HEK293 (cell line): ENCODE results near the gene PAX1.

Source experiments
- CTCF ChIA-PET: fragments of 350-600 bp; formaldehyde crosslinking; extraction: SDS; loops from one replicate; lab custom pipeline; 2021; ENCODE audit warnings: antibody characterized with exemption; lab: Yijun Ruan, JAX
- POLR2A ChIA-PET: fragments of 300-600 bp; formaldehyde crosslinking; extraction: SDS; loops from one replicate; lab custom pipeline; 2020; ENCODE audit warnings: antibody characterized with exemption, inconsistent platforms; lab: Yijun Ruan, JAX
- H3K27ac ChIP-seq: fragments of 200-500 bp; sonication (Bioruptor generic); 2 replicates; pipeline ENCODE4 v1.5.1; 2014; ENCODE audit warnings: low read depth, low read length, control low read depth, inconsistent platforms; ENCODE audit errors: extremely low read depth
- H3K36me3 ChIP-seq, 2 experiments: fragments of 200-500 bp in 1 of 2; sonication (Bioruptor generic) in 1 of 2; 1 replicate in 1 of 2; 2 replicates in 1 of 2; pipeline ENCODE4 v1.5.1; 2014 to 2017; ENCODE audit warnings: inconsistent platforms in 2 of 2, low read length in 2 of 2; ENCODE audit not compliant: control insufficient read depth in 2 of 2, insufficient read depth in 1 of 2
- H3K4me1 ChIP-seq: fragments of 200-500 bp; sonication (Bioruptor generic); 2 replicates; pipeline ENCODE4 v1.5.1; 2014; ENCODE audit warnings: mild to moderate bottlenecking, low read length, inconsistent platforms; ENCODE audit not compliant: control insufficient read depth, insufficient read depth
- H3K4me3 ChIP-seq: 2 replicates; pipeline ENCODE4 v1.5.1; 2011; ENCODE audit warnings: low read depth, mild to moderate bottlenecking, control low read depth, low read length, moderate library complexity
- H3K9me3 ChIP-seq: fragments of 200-500 bp; sonication (Bioruptor generic); 2 replicates; pipeline ENCODE4 v1.5.1; 2014; ENCODE audit warnings: low read depth, low read length, inconsistent platforms; ENCODE audit not compliant: control insufficient read depth, insufficient read depth
- BCL11B ChIP-seq: fragments of 450-650 bp; formaldehyde crosslinking; IDR thresholded peaks from 2 replicates; pipeline ENCODE4 v1.5.1; 2016; ENCODE audit warnings: low read depth, missing biosample characterization, missing genetic modification characterization
- CTCF ChIP-seq: fragments of 450-650 bp; formaldehyde crosslinking; IDR thresholded peaks from 2 replicates; pipeline ENCODE4 v1.5.1; 2016; ENCODE audit warnings: missing biosample characterization, missing genetic modification characterization
- FEZF1 ChIP-seq: fragments of 450-650 bp; formaldehyde crosslinking; IDR thresholded peaks from 2 replicates; pipeline ENCODE4 v1.5.1; 2016; ENCODE audit warnings: missing biosample characterization, missing genetic modification characterization
- GLIS1 ChIP-seq: fragments of 450-650 bp; formaldehyde crosslinking; IDR thresholded peaks from 2 replicates; pipeline ENCODE4 v1.5.1; 2016; ENCODE audit warnings: missing biosample characterization, missing genetic modification characterization
- INSM2 ChIP-seq: fragments of 450-650 bp; formaldehyde crosslinking; IDR thresholded peaks from 2 replicates; pipeline ENCODE4 v1.5.1; 2016; ENCODE audit warnings: missing biosample characterization, missing genetic modification characterization
- KLF1 ChIP-seq: fragments of 450-650 bp; formaldehyde crosslinking; IDR thresholded peaks from 2 replicates; pipeline ENCODE4 v1.5.1; 2016; ENCODE audit warnings: missing biosample characterization, missing genetic modification characterization
- MEIS1 ChIP-seq: sonication (generic); formaldehyde crosslinking; IDR thresholded peaks from 2 replicates; pipeline ENCODE4 v1.8.1; 2022; ENCODE audit warnings: missing genetic modification reagents, mild to moderate bottlenecking, borderline replicate concordance
- ZEB2 ChIP-seq: fragments of 450-650 bp; formaldehyde crosslinking; IDR thresholded peaks from 2 replicates; pipeline ENCODE4 v1.5.1; 2016; ENCODE audit warnings: missing biosample characterization, missing genetic modification characterization
- ZNF155 ChIP-seq: fragments of 450-650 bp; formaldehyde crosslinking; IDR thresholded peaks from 2 replicates; pipeline ENCODE4 v1.5.1; 2016; ENCODE audit warnings: missing biosample characterization, missing genetic modification characterization
- ZNF16 ChIP-seq: fragments of 450-650 bp; formaldehyde crosslinking; IDR thresholded peaks from 2 replicates; pipeline ENCODE4 v1.5.1; 2016; ENCODE audit warnings: low read depth, missing biosample characterization, missing genetic modification characterization
- ZNF18 ChIP-seq: fragments of 450-650 bp; formaldehyde crosslinking; IDR thresholded peaks from 2 replicates; pipeline ENCODE4 v1.5.1; 2016; ENCODE audit warnings: missing biosample characterization, missing genetic modification characterization
- ZNF366 ChIP-seq: fragments of 450-650 bp; formaldehyde crosslinking; conservative IDR thresholded peaks from 2 replicates; pipeline ENCODE4 v1.5.1; 2016; ENCODE audit warnings: missing biosample characterization, missing genetic modification characterization
- ZNF488 ChIP-seq: fragments of 450-650 bp; formaldehyde crosslinking; IDR thresholded peaks from 2 replicates; pipeline ENCODE4 v1.5.1; 2016; ENCODE audit warnings: missing biosample characterization, missing genetic modification characterization
- ZNF654 ChIP-seq: fragments of 450-650 bp; formaldehyde crosslinking; IDR thresholded peaks from 2 replicates; pipeline ENCODE4 v1.5.1; 2016; ENCODE audit warnings: low read depth, missing biosample characterization, missing genetic modification characterization
- ZNF777 ChIP-seq: fragments of 450-650 bp; formaldehyde crosslinking; IDR thresholded peaks from 2 replicates; pipeline ENCODE4 v1.5.1; 2017; ENCODE audit warnings: missing biosample characterization, missing genetic modification characterization, borderline replicate concordance
- ZNF792 ChIP-seq: fragments of 450-650 bp; formaldehyde crosslinking; IDR thresholded peaks from 2 replicates; pipeline ENCODE4 v1.5.1; 2016; ENCODE audit warnings: missing biosample characterization, missing genetic modification characterization
- ZSCAN30 ChIP-seq: fragments of 450-650 bp; IDR thresholded peaks from 2 replicates; pipeline ENCODE4 v1.5.1; 2018; ENCODE audit warnings: missing biosample characterization, mild to moderate bottlenecking, missing genetic modification characterization, moderate library complexity
- ZXDB ChIP-seq: fragments of 450-650 bp; formaldehyde crosslinking; IDR thresholded peaks from 2 replicates; pipeline ENCODE4 v1.5.1; 2016; ENCODE audit warnings: missing biosample characterization, missing genetic modification characterization

Gene PAX1

GRCh38 chr20:21682521-21682954 lies 22.9 kb upstream of the PAX1 start (continued):
- TF ChIP-seq INSM2 (tag by site-specific recombination) (peak; percentile 86), MEIS1 (CRISPR knock-in tag) (peak; percentile 66; the same call in 1 of the 2 replicates), ZNF792 (no peak), ZEB2 (peak; percentile 53; the same call in 1 of the 2 replicates), GLIS1 (tag by site-specific recombination) (peak; percentile 20; the same call in 1 of the 2 replicates), ZNF488 (peak; percentile 47; the same call in 1 of the 2 replicates), KLF1 (0 out of 2 replicates have a peak, but pooled peaks have one; percentile 11), FEZF1 (tag by site-specific recombination) (peak; percentile 82), ZNF366 (tag by site-specific recombination) (peak; percentile 49; the same call in 1 of the 2 replicates)

GRCh38 chr20:21684671-21685070 lies 20.8 kb upstream of the PAX1 start:
- no peak for TF ChIP-seq ZNF777 (tag by site-specific recombination)
- ChIA-PET POLR2A (no interaction called here), CTCF (interaction anchor here (1.2 to 5.1 kb wide), 3 partner anchors 8 to 18 kb away, joined by 3 to 28 read pairs (median 5); no protein-coding TSS in a partner anchor)
- H3K4me1 ChIP-seq, result peaks cover 4% of the 10 kb centered on the region; the same call in 1 of the 2 replicates
- no peaks in the 10 kb centered on the region for H3K9me3 ChIP-seq
- H3K4me3 ChIP-seq, result no peak overlapping the region
- no peak overlapping the region for H3K27ac ChIP-seq
- H3K36me3 ChIP-seq, result no peaks in the 10 kb centered on the region

- TF ChIP-seq ZSCAN30 (tag by site-specific recombination) (no peak), ZNF16 (no peak), ZNF18 (tag by site-specific recombination) (no peak), ZNF777 (tag by site-specific recombination) (no peak), GLIS1 (tag by site-specific recombination) (no peak), ZXDB (tag by site-specific recombination) (no peak), ZNF155 (tag by site-specific recombination) (no peak)
- TF ChIP-seq, all 188 proteins: peak for 0
- ChIA-PET CTCF (interaction anchor here (0.6 to 5.1 kb wide), 6 partner anchors 14 to 385 kb away, joined by 3 to 28 read pairs (median 4); partner anchors contain the start of gene PAX1), POLR2A (no interaction called here)
- H3K4me3 ChIP-seq, result no peak overlapping the region
- H3K4me1 ChIP-seq, result peaks cover 4% of the 10 kb centered on the region; the same call in 1 of the 2 replicates
- no peak overlapping the region for H3K27ac ChIP-seq
- H3K9me3 ChIP-seq, result no peaks in the 10 kb centered on the region
- H3K36me3 ChIP-seq, result no peaks in the 10 kb centered on the region
Observed at GRCh38 chr20:21685981-21686380, 19.5 kb upstream of the PAX1 start.

- no peaks in the 10 kb centered on the region for H3K36me3 ChIP-seq
- TF ChIP-seq ZNF654 (tag by site-specific recombination), result peak; percentile 28; the same call in 1 of the 2 replicates
- no peak for TF ChIP-seq BCL11B
- 0 out of 2 replicates have a peak, but pooled peaks have one; percentile 27 for TF ChIP-seq CTCF (tag by site-specific recombination)
- H3K27ac ChIP-seq, result no peak overlapping the region
- CTCF ChIA-PET, result interaction anchor here (0.6 to 5.6 kb wide), 7 partner anchors 10 to 121 kb away, joined by 3 to 40 read pairs (median 5); partner anchors contain the start of gene PAX1
- H3K4me1 ChIP-seq, result no peaks in the 10 kb centered on the region
- H3K4me3 ChIP-seq, result no peak overlapping the region
- POLR2A ChIA-PET, result no interaction called here
- H3K9me3 ChIP-seq, result no peaks in the 10 kb centered on the region
Observed at GRCh38 chr20:21693322-21693721, 12.1 kb upstream of the PAX1 start.
